ENCODE data around the gene TBX15. TPM values are rescaled to one million over a fixed set of nuclear protein-coding genes. Genes with fewer than 3 reads are reported as not detected.
A peak's percentile ranks its signal among the peaks of the same experiment; 100 is the strongest.

TBX15 gene
- total RNA-seq, 1 donor from 2014 or later, result not detected

DNA sequence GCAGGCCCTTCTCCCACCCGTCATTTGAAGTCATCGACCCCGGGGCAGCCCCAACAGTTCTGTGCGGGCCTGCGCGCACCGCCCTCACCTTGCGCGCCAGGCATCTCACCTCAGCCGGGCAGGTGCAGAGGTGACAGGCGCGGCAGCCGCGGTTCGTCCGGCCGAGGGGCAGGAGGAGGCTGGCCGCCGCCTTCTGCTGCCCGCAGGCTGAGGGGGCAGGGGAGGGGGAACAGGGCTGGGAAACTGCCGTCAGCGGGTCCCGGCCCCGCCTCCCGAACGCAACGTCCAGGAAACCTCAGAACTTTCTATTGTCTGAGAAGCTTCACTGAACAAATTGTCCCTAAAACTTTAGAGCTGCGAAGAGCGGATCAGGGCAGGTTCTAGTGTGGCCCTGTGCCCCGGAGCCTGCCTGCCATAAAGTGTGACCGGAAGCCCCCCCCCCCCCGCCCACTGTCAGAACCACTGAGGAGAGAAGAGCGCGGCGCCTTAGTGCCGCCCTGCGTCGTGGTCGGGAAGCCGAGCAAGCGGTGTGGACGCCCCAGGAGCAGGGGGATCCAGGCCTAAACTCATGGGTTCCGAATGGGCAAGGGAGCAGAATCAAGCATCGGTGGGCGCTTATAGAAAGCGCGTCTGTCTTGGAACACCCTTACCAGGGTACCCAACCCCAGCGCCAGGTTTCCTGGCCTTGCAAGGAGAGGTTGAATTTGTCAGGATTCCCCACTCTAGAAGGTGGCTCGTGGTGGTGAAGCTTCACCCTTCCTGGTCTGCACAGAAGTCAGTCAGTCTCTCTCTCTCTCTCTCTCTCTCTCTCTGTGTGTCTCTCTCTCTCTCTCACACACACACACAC lies 13.3 kb upstream of the TBX15 start:
- peak; percentile 39 for DNase-seq (ENCODE audit: low spot score)

DNA sequence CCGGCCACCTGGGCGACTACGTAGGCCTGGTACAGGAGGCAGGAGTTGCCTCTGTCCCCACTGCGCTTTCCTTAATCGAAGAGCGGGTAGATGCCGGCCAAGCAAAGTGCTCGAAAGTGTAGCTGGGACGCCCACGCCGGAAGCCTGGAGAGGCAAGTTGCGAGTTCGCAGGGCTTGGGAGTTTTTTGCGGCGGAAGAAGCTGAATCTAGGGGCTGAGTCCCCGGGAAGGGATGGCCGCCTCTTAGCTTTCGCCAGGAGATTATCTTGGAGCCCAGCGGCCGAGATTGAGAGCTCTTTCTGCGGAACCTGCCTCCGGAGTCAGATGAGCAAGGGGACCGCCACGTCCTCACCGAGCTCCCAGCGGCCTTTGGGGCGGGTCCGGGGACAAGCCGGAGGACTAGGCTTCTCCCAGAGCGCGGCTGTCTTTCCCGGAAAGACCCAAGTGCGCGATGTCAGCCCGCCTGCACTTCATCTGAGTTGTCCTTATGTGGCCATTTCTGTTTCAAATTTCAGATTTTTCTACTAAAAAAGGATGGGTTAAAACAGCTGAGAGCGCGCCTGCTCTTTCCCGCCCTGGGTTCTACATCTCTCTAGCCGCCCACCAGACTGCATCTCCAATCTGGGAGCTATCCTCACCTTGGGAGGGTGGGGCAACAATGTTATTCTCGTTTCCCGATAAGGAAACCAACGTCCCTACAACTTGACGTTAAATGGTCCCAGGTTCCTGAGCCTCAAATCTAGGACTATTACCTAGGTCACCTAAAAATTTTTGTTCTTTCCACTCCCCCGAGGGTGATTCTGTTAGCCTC lies 12.4 kb upstream of the TBX15 start:
- DNase-seq (ENCODE audit: low spot score), result peak; percentile 37

DNA sequence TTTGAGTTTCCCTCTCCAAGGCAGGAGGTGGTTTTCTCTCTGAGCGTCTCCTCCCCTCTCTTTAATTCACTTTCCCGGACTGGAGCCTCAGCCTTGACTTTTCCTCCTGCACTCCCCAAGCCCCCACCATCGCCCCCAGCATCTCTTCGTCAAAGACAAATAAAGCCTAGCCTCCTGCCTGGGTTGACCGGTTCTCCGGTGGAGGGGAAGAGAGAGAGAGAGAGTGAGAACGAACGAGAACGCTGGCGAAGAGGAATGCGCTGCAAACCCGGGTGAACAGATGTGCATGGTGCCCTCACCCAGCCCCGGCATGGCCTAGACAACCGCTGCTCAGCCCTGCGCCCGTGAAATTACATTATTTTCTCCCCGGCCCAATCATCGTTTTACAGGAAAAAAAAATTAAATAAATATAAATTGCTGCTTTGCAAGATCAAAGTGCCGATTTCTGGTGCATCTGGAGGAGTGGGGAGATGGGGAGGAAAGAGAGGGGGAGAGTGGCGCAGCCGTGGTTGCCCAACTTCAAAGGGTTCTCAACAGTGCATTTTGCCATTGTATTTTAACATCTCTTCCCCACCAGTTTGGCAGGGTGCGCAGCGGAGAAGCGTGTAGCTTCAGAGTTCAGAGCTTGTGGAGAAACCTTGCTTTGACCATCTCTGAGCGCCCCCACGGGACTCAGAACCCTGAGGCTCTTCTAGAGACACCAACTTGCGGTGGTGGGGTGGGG lies 11.4 kb upstream of the TBX15 start:
- DNase-seq (ENCODE audit: low spot score), result peak; percentile 27

DNA sequence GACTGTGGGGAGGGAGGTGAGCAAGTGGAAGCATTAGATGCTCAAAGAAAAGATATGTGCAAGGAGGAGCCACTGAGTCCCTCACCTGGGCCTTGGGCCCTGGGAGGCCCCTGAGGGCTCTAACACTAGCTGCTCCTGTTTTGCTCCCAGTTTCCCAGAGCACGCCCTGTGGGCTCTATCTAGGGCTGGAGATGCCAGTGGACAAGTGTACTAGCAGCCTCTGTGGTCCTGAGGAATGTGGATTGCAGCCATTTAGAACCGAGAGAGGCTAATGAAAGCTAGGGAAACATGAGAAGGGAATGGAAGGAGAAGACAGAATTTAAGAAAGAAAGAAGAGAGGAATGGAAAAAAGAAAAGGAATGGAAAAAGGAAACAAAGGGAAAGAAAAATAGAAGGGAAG lies 10.0 kb upstream of the TBX15 start:
- DNase-seq (ENCODE audit: low spot score), result no peak

DNA sequence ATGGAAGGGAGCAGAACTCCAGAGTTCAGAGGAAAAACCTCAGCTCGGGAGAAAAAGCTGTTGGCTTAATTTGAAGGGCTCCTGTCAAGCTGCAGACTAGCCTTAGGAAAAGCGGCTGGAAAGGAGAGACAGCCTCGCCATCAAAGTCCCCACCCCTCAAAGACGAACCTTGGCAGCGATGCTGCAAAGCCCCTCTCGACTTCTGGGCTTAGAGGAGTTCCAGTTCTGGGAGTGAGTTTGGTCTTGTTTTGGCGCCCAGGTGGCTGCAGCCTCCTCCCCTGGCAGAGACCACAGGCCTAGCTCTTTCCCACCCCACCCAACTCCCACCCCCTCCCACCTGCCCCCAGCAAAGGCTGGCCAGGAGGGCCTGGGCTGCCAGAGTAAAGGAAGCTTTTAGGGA lies 9.1 kb upstream of the TBX15 start:
- DNase-seq (ENCODE audit: low spot score), result no peak

DNA sequence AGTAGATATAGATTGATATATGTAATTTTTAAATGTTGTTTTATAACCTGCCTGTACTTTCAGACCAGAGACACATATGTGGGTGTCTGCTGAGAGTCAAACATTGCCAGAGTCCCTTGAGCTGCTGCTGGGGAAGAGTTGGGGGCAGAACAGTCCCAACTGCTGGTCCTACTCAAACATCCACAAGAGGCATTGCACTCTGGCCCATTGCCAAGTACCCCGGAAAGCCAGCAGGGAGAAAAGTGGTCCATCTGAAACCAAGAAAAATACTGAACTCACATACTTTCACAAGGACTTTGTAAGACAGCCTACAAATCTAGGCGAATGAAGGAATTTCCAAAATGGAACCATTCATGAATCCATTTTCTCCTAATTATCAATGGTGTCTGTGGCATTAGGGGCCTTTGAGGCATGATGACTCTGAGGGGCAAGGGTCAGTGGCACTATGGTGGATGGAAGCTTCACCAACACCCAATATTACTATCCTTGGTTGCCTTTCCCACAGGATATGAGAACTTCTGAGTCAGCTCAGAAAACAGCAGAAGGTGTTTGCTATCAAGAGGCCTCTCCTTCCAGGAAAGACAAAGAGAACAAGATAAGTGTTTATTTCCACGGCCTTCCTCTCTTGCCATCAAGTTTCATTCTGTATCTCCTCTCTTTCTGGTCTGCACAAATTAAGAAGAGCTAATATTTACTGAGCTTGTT lies 7.3 kb upstream of the TBX15 start:
- DNase-seq (ENCODE audit: low spot score), result no peak

DNA sequence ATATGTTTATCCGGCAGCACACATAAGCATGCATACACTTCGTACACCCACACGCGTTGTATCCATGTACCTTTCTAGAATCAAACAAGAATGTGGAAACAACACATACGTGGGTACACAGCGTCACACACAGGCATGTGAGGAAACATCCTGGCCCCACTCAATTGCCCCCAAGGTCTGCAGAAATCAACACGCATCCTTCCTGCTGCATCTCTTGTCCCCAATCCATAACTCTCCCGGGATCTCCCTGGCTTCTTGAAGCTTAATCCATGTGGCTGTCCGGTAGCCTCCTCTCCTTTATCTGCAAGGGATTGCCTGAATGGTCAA lies 5.5 kb upstream of the TBX15 start:
- no peak for DNase-seq (ENCODE audit: low spot score)

DNA sequence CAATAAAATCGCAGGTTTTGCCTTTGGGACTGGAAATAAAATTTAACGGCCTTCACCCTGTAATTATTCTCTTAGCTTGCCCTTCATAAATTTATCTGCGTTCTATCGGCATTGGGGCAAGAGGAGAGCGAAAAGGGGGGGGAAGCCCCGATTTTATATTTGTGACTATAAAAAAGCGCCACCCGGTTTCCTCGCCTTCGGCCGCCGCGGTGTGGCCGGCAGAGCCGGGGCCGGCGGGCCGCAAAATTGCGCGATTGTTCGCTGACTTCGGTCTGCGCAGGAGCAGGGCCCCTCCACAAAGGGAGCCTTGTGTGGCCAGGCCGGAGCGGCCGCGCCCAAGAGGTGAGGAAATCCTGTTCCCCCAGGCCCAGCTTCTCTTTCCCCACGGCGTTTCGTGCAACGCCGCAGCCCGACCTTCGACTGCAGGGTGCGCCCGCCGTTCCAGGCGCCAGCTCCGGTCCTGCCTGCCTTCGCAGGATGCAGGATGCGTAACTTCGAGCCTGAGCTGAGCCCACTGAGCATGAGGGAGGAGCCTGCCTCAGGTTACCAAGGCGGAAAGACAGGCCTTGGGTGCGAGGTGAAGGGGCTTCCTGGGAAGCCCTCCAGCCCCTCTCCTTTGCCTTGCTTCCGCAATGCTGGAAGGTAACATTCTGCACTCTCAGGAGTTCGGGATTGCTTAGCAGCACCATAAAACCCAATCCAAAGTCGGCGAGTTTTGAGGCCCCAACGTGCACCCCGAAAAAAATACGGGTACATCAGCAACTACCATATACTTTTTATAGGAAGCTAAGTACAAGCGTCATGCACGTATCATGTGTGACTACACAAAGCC lies 4.9 kb upstream of the TBX15 start:
- DNase-seq (ENCODE audit: low spot score), result no peak

DNA sequence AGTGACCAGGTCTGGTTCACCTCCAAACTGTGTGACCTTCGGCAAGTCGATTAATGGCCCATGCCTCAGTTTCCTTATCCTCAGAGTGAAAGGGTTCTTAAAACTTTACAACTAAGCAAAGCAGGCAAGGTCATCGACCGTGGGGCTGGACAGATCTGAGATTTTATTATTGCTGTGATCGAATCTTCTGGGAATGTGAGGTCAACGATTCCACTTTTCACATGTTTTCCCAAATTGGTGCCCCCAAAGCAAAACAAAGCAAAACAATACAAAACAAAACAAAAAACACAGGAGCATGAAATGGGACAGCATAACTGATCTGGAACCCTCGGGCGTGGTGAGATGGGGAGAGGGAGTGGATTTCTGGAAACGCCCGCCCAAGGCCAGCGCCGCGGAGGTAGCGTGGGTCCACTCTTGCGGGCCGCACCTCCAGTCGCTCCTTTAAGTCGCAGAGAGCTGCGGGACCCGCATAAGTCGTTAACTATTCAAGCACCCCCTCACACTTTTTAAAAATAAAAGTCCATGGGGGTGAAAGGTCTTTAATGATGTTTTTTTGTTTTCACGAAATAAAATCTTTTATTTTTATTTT lies 4.2 kb upstream of the TBX15 start:
- DNase-seq (ENCODE audit: low spot score), result no peak

DNA sequence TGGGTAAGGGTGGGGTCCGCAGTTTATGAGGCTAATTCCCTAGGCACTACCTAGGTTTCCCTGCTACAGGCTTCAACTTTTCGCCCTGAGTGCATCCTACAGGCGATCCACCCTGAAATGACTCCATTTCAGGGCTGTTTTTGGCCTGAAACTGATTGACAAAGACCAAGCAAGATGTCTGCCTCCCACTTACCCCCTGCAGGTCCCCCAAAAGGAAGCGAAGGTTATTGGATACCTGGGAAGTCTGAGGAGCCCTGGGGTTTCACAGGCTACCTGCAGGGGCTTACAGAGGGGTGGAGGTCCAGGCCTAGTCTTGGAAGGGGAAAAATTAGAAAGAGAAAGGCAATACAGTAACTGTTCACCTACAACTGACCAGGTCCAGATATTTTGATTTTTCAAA lies 3.3 kb upstream of the TBX15 start:
- no peak for DNase-seq (ENCODE audit: low spot score)

DNA sequence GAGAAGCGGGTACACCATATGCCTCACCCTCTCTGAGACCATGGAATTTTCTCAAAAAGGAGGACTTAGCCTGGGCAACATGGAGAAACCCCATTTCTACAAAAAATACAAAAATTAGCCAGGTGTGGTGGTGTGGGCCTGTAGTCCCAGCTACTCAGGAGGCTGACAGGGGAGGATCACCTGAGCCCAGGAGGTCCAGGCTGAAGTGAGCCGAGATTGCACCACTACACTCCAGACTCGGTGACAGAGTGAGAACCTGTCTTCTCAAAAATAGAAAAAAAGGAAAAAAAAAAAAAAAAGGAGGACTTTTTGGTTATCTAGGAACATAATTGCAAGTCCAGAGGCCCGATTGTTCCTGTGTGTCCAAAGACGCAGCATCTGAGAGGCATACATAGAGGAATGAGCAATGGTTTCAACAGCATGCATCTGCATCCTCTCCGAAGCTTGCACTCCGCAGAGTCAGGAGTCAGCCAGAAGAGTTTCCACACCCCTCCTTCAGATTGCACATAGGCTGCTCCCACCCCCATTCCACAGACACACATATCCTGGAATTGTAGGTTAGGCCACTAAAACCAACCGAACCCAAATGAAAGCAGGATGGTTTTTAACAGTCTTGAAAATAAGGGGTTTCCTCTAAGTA lies 2.5 kb upstream of the TBX15 start:
- DNase-seq (ENCODE audit: low spot score), result no peak

DNA sequence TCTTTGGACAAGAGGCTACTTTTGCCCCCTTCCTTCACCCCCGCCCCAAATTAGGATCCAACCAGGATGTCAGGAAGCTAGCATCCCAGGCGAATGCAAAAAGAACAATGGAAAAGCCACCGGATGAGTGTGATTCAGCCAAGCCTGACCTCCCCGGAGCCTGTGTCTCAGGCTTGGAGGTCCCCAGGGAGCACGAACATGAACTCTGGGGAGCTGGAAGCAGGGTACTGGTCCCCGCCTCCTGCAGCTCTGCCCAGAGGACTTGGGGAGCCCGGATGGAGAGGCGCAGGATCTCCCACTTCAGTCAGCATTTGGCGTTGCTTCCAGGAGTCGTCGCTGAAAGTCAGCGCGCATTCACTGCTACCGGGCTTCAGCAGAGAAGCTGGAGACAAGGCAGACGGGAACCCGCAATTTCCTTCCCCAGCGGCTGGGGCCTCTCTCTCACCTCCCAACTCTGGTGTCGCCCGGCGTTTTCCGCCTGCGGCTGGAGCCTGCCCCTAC lies 1.8 kb upstream of the TBX15 start:
- no peak for DNase-seq (ENCODE audit: low spot score)

DNA sequence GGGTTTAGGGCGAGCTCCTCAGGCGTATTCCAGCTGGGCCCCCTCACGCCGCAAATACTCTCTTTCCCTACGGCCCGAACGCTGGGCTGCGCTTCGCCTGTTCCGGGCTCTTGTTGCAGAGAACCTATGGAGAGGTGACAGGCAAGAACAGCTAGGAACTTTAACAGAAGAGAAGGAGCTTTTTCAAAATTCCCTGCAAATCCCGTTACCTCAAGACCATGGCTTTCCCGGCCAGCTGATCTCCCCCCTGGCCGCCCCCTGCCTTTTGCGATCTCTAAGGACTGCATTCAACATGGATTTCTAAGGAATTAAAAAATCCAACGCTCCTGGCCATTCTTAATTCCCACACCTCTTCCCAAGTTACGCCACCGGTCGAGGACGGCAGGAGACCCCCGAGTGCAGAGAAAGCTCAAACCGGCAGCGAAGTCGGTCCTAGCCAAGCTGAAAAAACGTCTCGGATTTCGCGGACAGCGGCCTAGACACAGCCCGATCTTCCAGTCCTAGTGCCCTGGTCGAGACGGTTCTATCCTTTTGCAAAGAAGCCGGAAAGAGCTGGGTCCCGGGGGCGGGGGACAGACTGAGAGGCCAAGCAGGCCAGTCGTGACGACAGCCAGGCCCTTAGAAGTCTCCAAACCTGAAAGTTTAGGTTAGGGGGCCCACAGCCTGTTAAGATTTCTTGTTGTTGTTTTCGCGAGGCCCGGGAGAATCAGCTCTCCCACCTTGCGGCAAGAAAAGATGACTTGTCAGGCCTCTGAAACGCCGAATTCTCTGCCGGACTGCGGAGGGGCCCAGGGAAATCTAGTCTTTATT lies 1.1 kb upstream of the TBX15 start:
- DNase-seq (ENCODE audit: low spot score), result no peak

DNA sequence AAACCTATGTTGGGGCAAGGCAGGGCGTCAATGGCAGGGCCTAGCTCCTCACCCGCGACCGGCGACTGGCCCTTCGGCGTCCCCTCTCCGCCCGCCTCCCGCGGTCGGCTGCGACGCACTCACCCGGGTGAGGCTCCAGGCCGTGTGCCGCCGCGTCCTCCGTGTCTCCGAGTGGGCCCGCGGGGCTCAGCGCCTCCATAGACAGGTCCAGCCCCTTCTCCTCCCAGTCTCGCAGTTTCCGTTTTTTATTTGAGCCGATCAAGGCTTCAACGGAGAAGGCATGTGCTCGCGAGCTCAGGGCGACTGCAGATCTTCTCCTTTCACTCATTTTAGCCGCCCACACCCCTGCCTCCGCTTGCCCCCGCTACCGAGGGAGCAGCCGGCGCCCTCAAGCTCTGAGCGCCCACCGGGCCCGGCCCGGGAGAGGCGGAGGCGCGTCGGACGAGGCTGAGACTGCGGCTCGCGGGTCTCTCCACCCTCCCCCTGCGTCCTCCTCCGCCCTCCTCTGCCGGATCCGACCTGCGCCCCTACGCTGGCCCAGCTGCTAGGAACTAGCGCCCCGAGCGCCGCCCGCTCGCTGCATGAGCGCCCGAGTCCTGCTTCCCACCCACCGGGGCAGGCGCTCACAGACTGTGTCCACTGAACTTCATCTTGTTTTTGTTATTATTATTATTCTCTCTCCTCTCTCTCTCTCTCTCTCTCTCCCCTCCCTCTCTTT lies 516 bp downstream of the TBX15 start:
- DNase-seq (ENCODE audit: low spot score), result no peak

DNA sequence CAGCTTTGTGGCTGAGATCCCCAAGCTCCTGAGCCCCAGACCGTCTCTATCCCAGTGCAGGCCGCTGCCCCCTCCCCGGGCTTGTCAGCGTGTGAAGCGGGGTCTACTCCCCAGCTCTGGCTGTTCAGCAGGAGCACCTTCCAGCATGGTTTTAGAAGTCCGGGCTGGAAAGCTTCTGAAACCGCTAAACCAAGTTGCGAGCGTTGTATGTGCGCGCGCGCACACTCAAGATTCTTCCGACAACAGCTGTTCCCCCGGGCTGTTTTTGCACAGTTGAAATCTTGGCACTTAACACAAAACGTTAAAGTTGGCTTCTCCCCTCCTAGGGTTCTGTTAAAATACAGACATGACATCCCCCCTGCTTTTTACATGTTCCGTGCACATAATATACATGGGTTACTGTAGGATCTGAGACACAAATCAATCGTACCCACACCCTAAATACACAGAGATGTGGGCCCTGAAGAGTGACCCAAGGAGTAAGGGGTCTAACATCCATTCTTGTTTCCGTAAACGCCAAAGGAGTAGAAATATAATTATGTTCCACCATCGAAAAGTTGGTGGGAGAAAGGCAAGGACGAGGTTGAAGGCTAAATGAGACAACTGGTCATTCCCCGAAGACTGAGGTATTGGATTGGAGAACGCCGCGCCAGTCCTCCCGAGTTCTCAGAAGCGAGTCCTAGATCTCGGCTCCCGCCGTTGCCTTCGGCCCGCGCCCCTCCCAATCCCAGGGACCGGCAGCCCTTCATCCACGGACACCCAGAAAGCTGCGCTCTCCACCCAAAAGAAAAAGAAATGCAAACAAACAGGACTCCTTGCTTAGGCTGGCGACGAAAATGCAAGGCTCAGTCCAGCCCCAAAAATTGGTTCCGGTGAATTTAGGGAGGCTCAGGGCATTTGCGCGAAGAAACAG lies 1.3 kb downstream of the TBX15 start:
- DNase-seq (ENCODE audit: low spot score), result no peak

DNA sequence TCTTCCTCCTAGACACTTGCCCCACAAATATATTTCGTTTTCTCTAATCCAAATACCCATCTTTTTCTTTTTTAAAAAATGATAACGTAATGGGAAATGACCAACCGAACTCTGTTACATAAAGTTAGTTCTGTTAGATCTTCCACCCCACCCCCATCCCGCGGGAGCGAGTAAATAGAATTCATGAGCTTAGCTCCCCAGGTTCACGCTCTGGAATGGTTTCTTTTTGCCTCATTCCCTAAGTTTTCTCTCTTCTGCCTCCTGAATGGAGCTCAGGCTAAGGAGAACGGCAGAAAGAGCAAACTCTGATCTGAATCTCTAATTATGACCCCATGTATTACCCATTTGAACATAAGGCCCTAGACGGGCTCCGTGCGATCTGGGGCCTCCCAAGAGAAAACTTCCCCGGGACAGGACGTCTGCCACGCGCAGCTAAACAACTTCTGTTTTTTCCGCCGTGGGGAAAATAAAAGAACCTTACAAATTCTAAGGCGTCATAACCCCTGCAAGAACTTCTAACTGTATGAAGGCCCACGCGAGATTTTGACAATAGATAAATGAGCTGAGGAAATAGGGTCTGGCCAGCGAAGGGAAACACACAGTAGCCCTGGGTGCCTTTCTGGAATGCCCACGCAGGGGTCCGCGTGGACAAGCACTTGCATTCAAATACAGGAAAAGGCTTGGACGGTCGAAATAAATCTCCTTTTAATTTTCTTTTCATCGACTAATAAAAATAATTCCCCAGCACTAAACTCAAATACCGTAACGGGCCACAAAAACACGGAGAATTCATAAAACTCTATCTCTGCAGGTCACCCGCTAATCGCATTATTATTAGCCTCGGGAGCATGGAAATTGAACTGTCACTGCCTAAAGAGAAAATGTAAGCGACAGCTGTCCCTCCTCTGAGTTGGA lies 2.2 kb downstream of the TBX15 start:
- no peak for DNase-seq (ENCODE audit: low spot score)
